ENCODE data around the gene DPP9.

DPP9 gene

GRCh38 chr19:4649392-4650047 lies 74.1 kb downstream of the DPP9 start:
- H3K4me3 ChIP-seq (ENCODE audit: low read length): no peak overlapping the region
- TF ChIP-seq CTCF (conservative IDR thresholded peaks at IDR 0.05; ENCODE audit: low read length): no peak
- no peak for DNase-seq (ENCODE audit: low read depth)

DNA sequence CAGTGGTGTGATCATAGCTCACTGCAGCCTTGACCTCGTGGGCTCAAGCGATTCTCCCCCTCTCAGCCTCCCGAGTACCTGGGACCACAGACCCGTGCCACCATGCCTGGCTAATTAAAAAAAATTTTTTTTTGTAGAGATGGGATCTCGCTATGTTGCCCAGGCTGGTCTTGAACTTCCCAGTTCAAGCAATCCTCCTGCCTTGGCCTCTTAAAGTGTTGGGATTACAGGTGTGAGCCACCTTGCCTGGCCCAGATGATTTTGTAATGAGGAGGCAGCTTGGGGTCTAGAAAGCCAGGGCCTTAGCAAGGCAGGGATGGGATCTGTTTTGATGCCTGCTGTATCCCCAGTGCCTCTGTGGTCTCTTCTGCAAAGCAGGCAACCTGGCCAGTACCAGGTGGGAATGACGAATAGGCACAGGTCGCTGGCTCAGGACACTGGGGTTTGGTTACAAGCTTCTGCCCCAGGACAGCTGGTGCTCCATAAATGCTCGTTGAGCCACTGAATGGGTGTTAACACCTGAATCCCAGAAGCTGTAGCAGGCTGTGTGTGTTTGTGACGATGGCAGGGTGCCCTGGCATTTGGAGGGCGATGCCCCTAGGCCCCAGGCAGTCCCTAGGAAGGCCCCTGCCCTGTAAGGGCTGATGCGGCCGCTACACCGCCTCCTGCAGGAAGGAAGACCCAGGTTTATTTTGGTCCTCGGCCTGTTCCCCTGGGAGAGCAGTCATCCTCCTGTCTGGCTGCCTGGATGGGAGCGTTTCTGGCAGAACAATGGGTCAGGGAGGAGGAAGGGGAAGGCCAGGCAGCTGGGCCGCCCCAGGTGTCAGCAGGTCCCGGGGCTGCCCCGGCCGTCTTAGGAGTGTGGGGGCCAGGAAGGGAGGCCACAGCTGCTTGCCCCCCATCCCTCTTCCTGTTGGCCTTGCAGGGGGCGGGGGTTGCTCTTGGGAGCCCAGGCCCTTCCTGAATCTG lies 75.7 kb downstream of the DPP9 start:
- no peak overlapping the region for H3K4me3 ChIP-seq (ENCODE audit: low read length)
- no peak for TF ChIP-seq CTCF (conservative IDR thresholded peaks at IDR 0.05; ENCODE audit: low read length)
- DNase-seq (ENCODE audit: low read depth): no peak

GRCh38 chr19:4645718-4646117 lies 77.9 kb downstream of the DPP9 start:
- no peak for TF ChIP-seq CTCF (conservative IDR thresholded peaks at IDR 0.05; ENCODE audit: low read length)
- H3K4me3 ChIP-seq (ENCODE audit: low read length): no peak overlapping the region
- no peak for DNase-seq (ENCODE audit: low read depth)

DNA sequence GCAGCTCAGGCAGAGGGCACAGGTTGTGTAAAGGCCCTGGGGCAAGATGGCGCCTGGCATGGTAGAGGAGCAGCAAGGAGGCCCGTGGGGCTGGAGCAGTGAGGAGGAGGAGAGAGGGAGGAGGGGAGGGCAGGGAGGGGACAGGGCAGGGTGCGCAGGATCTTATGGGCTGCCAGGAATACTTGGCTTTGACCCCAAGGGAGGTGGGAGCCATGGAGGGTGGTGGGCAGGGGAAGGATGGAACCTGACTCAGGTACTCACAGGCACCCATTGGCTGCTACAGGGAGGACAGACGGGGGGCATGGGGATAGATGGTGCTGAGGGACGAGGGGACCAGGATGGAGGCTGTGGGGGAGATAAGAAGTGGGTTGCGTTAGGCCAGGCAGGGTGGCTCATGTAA lies 81.0 kb downstream of the DPP9 start:
- no peak for TF ChIP-seq CTCF (conservative IDR thresholded peaks at IDR 0.05; ENCODE audit: low read length)
- H3K4me3 ChIP-seq (ENCODE audit: low read length): no peak overlapping the region
- DNase-seq (ENCODE audit: low read depth): no peak

- TF ChIP-seq CTCF (conservative IDR thresholded peaks at IDR 0.05; ENCODE audit: low read length): no peak
- no peak overlapping the region for H3K4me3 ChIP-seq (ENCODE audit: low read length)
- DNase-seq (ENCODE audit: low read depth): no peak
Observed at GRCh38 chr19:4641132-4641531, 82.5 kb downstream of the DPP9 start.

- peak overlapping the region; percentile 79 for H3K4me3 ChIP-seq (ENCODE audit: low read length)
- DNase-seq (ENCODE audit: low read depth): no peak
- TF ChIP-seq CTCF (conservative IDR thresholded peaks at IDR 0.05; ENCODE audit: low read length): no peak
Observed at GRCh38 chr19:4640247-4641000, 83.2 kb downstream of the DPP9 start.
